Transverse colon (tissue), 4 donors: Measurements from ENCODE around the gene GPR39. TPM values are rescaled to one million over a fixed set of nuclear protein-coding genes. Genes with fewer than 3 reads are reported as not detected.

ENCODE experiments used
- DNase-seq: peaks from one replicate; pipeline ENCODE4 v3.0.0-alpha.2; 2019
- H3K27ac ChIP-seq, 4 donors: fragments of 200-600 bp; sonication (generic); 2 replicates each; pipeline ENCODE4 v1.5.1; 2016 to 2018; ENCODE audit warnings: inconsistent platforms in 4 of 4
- H3K27me3 ChIP-seq: fragments of 200-600 bp; sonication (generic); 2 replicates; pipeline ENCODE4 v1.5.1; 2017; ENCODE audit warnings: inconsistent platforms
- H3K36me3 ChIP-seq, 4 donors: fragments of 200-600 bp; sonication (generic); 2 replicates each; pipeline ENCODE4 v1.5.1; 2017 to 2019; ENCODE audit warnings: inconsistent platforms in 4 of 4
- H3K4me1 ChIP-seq, 4 donors: fragments of 200-600 bp; sonication (generic); 2 replicates each; pipeline ENCODE4 v1.5.1; 2017 to 2020; ENCODE audit warnings: inconsistent platforms in 4 of 4
- H3K4me3 ChIP-seq, 4 donors: fragments of 200-600 bp; sonication (generic); 1 replicate in 1 of 4; 2 replicates in 3 of 4; pipeline versions ENCODE4 v1.5.1 to v1.6.1; 2017 to 2019; ENCODE audit warnings: inconsistent platforms in 4 of 4
- H3K9me3 ChIP-seq, 2 donors: fragments of 200-600 bp; sonication (generic); 2 replicates each; pipeline ENCODE4 v1.5.1; 2017 to 2019; ENCODE audit warnings: inconsistent platforms in 2 of 2
- CTCF ChIP-seq, 5 experiments: fragments of 200-600 bp in 3 of 5; fragments of 450-650 bp in 2 of 5; sonication (generic) in 3 of 5; IDR thresholded peaks; 1 replicate in 2 of 5; 2 replicates in 3 of 5; pipeline ENCODE4 v1.5.1; 2016 to 2017; ENCODE audit warnings: antibody characterized with exemption in 5 of 5, inconsistent platforms in 3 of 5, mild to moderate bottlenecking in 2 of 5, moderate library complexity in 1 of 5
- EP300 ChIP-seq: sonication (generic); formaldehyde crosslinking; IDR thresholded peaks from one replicate; pipeline ENCODE4 v1.6.1; 2017; ENCODE audit warnings: antibody characterized with exemption, low read depth
- POLR2A ChIP-seq: fragments of 450-650 bp; IDR thresholded peaks from one replicate; pipeline ENCODE4 v1.6.1; 2016; ENCODE audit warnings: antibody characterized with exemption, mild to moderate bottlenecking, moderate library complexity
- POLR2AphosphoS5 ChIP-seq, 3 donors: sonication (generic); formaldehyde crosslinking; IDR thresholded peaks; one replicate each; pipeline ENCODE4 v1.6.1; 2016; ENCODE audit warnings: antibody characterized with exemption in 3 of 3
- WGBS, 2 donors: methylation state at CpG; one replicate each; pipeline ENCODE4 v1.1.5; 2018; ENCODE audit warnings: low coverage in 1 of 2; 5-methylcytosine and 5-hydroxymethylcytosine counted together
- in situ Hi-C, 4 donors: fragments of 200-750 bp; cut with MboI; loops; one replicate each; pipeline versions ENCODE4 v1.15.0 to v1.15.1; 2017; ENCODE audit warnings: low sequenced_read_pairs in 3 of 4, low pct_ligation_motif_present in 1 of 4, low pct_unique_long_range_greater_than_20kb in 1 of 4
- intact Hi-C: fragments of 100-400 bp; cut with DNase I; formaldehyde crosslinking; loops from one replicate; pipeline ENCODE4 v1.15.1; 2023; ENCODE audit warnings: low total_unique reads
- total RNA-seq, 4 donors: library from RNA; depleted of rRNA; stranded (reverse); fragments of >200 nt; gene quantifications; one replicate each; pipeline ENCODE4 v1.1.0, GENCODE V29; 2016

GPR39 gene
- total RNA-seq, 4 donors from 2014 or later: 26.3 to 85.3 (median 39.6) TPM

DNA sequence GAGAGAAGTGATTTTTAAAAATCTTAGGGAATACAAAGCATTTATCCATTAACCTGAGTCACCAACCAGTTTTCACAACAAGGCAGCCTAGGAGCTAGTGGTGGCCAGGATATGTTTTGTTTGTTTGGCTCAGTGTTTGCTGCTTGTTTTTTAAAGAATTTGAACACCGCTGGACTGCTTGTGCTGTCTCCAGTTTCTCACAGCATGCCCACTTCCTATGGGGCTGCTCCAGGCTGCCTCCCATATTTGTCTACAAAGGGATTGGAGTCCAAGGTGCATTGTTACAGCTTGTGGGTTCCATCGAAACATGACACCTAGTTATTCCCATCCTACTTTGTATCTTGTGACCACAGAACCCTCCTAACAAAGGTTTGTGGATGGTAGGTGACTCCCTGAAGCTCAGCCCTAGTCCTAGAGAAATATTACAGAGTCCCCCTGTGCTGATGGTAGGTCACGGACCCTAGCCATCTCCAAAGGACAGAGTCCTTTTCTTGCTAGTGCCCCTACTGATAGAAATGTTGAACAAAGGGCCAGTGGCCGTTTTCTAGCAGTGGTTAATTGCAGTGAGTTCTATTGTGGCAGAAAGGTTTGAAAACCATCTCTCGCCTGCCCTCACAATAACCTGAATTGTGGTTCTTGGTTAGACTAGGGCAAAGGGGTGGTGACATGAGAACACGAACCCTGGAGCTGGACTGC is 23.2 kb downstream of the GPR39 start:
- DNase-seq: no peak
- Histone ChIP-seq H3K4me1 (no peaks in the 10 kb centered on the region), H3K9me3 (no peaks in the 10 kb centered on the region), H3K27ac (no peak overlapping the region), H3K27me3 (no peaks in the 10 kb centered on the region), H3K36me3 (no peaks in the 10 kb centered on the region), H3K4me3 (no peak overlapping the region)
- TF ChIP-seq CTCF (IDR thresholded peaks at IDR 0.05) (no peak), POLR2A (no peak), POLR2AphosphoS5 (IDR thresholded peaks at IDR 0.05) (no peak), EP300 (no peak)
- intact Hi-C loops (no loop called here), in situ Hi-C loops (no loop called here)
- WGBS, 2 donors: 72 to 77% methylated on average over 3 to 6 of the region's 6 CpGs

GRCh38 chr2:132441051-132441450 is 24.4 kb downstream of the GPR39 start:
- H3K27me3 ChIP-seq: no peaks in the 10 kb centered on the region
- intact Hi-C loops: no loop called here
- no peak for DNase-seq
- TF ChIP-seq POLR2AphosphoS5 (IDR thresholded peaks at IDR 0.05): no peak
- H3K4me3 ChIP-seq: no peak overlapping the region
- H3K4me1 ChIP-seq: no peaks in the 10 kb centered on the region
- WGBS, 2 donors: 72 to 100% methylated on average over 1 of the region's 1 CpG
- H3K27ac ChIP-seq: no peak overlapping the region
- in situ Hi-C loops: no loop called here
- no peaks in the 10 kb centered on the region for H3K9me3 ChIP-seq
- H3K36me3 ChIP-seq: no peaks in the 10 kb centered on the region

GRCh38 chr2:132442278-132442677 is 25.7 kb downstream of the GPR39 start:
- DNase-seq: no peak
- in situ Hi-C loops: no loop called here
- Histone ChIP-seq H3K4me3 (no peak overlapping the region), H3K36me3 (no peaks in the 10 kb centered on the region), H3K27me3 (no peaks in the 10 kb centered on the region), H3K4me1 (no peaks in the 10 kb centered on the region), H3K27ac (no peak overlapping the region), H3K9me3 (no peaks in the 10 kb centered on the region)
- no peak for TF ChIP-seq EP300
- TF ChIP-seq POLR2A: no peak
- no peak for TF ChIP-seq POLR2AphosphoS5 (IDR thresholded peaks at IDR 0.05)
- TF ChIP-seq CTCF (IDR thresholded peaks at IDR 0.05): no peak
- 78 to 81% methylated on average over 1 to 7 of the region's 7 CpGs for WGBS, 2 donors
- intact Hi-C loops: no loop called here

DNA sequence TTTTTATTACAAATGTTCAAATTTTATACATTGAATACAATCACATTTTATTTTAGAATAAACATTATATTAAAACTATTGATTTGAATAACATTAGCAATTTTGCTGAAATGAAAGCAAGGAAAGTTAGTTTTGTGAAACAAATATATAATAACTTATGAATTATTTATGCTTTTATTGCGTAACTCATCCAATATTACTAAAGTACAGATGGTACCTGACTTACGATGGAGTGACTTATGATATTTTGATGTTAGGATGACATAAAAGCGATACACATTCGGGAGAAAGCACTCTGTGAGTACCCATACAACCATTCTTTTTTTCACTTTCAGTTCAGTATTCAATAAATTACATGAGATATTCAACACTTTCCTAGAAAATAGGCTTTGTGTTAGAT is 26.5 kb downstream of the GPR39 start:
- no peak overlapping the region for H3K4me3 ChIP-seq
- intact Hi-C loops: no loop called here
- no peaks in the 10 kb centered on the region for H3K4me1 ChIP-seq
- in situ Hi-C loops: no loop called here
- H3K9me3 ChIP-seq: no peaks in the 10 kb centered on the region
- WGBS, 2 donors: 94 to 95% methylated on average over 4 of the region's 4 CpGs
- no peaks in the 10 kb centered on the region for H3K36me3 ChIP-seq
- no peaks in the 10 kb centered on the region for H3K27me3 ChIP-seq
- TF ChIP-seq CTCF (IDR thresholded peaks at IDR 0.05): no peak
- no peak for TF ChIP-seq EP300
- TF ChIP-seq POLR2A: no peak
- TF ChIP-seq POLR2AphosphoS5 (IDR thresholded peaks at IDR 0.05): no peak
- DNase-seq: no peak
- no peak overlapping the region for H3K27ac ChIP-seq

GRCh38 chr2:132446444-132446843 is 29.8 kb downstream of the GPR39 start:
- intact Hi-C loops: no loop called here
- Histone ChIP-seq H3K9me3 (no peaks in the 10 kb centered on the region), H3K36me3 (no peaks in the 10 kb centered on the region), H3K27ac (no peak overlapping the region), H3K4me3 (no peak overlapping the region), H3K27me3 (no peaks in the 10 kb centered on the region), H3K4me1 (no peaks in the 10 kb centered on the region)
- TF ChIP-seq POLR2A (no peak), EP300 (no peak), POLR2AphosphoS5 (IDR thresholded peaks at IDR 0.05) (no peak), CTCF (IDR thresholded peaks at IDR 0.05) (no peak)
- in situ Hi-C loops: no loop called here
- 73 to 88% methylated on average over 2 of the region's 2 CpGs for WGBS, 2 donors
- no peak for DNase-seq
